ENCODE data around the gene GALNTL6. TPM values are rescaled to one million over a fixed set of nuclear protein-coding genes. Genes with fewer than 3 reads are reported as not detected.

GALNTL6 gene
- total RNA-seq, 1 experiment from 2014 or later, result not detected

GRCh38 chr4:173024203-173024602, 1211.0 kb downstream of the GALNTL6 start:
- intact Hi-C loops (cut with micrococcal nuclease), result no loop called here
- H3K9me2 ChIP-seq (ENCODE audit: insufficient read depth), result no peaks in the 10 kb centered on the region
- H2AFZ ChIP-seq (ENCODE audit: low read depth, low read length, poor library complexity, severe bottlenecking), result no peak overlapping the region
- H3K4me2 ChIP-seq (ENCODE audit: low read length), result no peak overlapping the region
- ChIA-PET CTCF (interaction anchor here (0.8 to 3.2 kb wide), 6 partner anchors 11 to 277 kb away, joined by 3 to 58 read pairs (median 16); no protein-coding TSS in a partner anchor), POLR2A (interaction anchor here (0.8 kb wide), 1 partner anchor 233 kb away, joined by 3 read pairs; no protein-coding TSS in a partner anchor), RAD21 (ENCODE audit: low non-redundant PET in 1 of 2, low total read pairs in 2 of 2, uncharacterized antibody in 2 of 2, unreplicated experiment in 2 of 2) (interaction anchor here (0.6 to 1.5 kb wide), 6 partner anchors 11 to 278 kb away, joined by 3 to 9 read pairs (median 4); no protein-coding TSS in a partner anchor)
- H3K27me3 ChIP-seq (ENCODE audit: insufficient read depth, low read length), result no peaks in the 10 kb centered on the region
- no peaks in the 10 kb centered on the region for H4K20me1 ChIP-seq (ENCODE audit: insufficient read depth)
- no peaks in the 10 kb centered on the region for H3K9me3 ChIP-seq (ENCODE audit: control insufficient read depth in 1 of 2, insufficient read depth in 1 of 2, low read depth in 1 of 2, low read length in 2 of 2)
- no peaks in the 10 kb centered on the region for H3K79me2 ChIP-seq (ENCODE audit: insufficient read depth, low read length)
- DNase-seq (ENCODE audit: low read depth, low spot score) (no peak), ATAC-seq (no peak)
- H3K4me3 ChIP-seq (replicated peaks in 1 of 2; ENCODE audit: low read depth in 1 of 2, low read length in 2 of 2), result no peak overlapping the region
- BruUV-seq (replicated peaks), result no TSS peak
- no peaks in the 10 kb centered on the region for H3K4me1 ChIP-seq (ENCODE audit: control insufficient read depth in 1 of 2, insufficient read depth in 2 of 2, low read length in 2 of 2)
- no peak overlapping the region for H3K27ac ChIP-seq (ENCODE audit: low read depth, low read length)
- H3K36me3 ChIP-seq (ENCODE audit: control insufficient read depth in 1 of 2, insufficient read depth in 2 of 2, low read length in 2 of 2), result no peaks in the 10 kb centered on the region
- TF ChIP-seq FOSL1 (IDR thresholded peaks at IDR 0.05; ENCODE audit: low read depth) (no peak), CBX3 (IDR thresholded peaks at IDR 0.05; ENCODE audit: low read depth) (no peak), EZH2 (IDR thresholded peaks at IDR 0.05) (no peak), CEBPB (IDR thresholded peaks at IDR 0.05; ENCODE audit: low read depth) (no peak), SRF (IDR thresholded peaks at IDR 0.05; ENCODE audit: low read depth) (no peak), EZH2phosphoT487 (IDR thresholded peaks at IDR 0.05; ENCODE audit: borderline replicate concordance) (no peak), SIN3A (IDR thresholded peaks at IDR 0.05; ENCODE audit: low read depth) (no peak), ZBTB33 (IDR thresholded peaks at IDR 0.05; ENCODE audit: extremely low read depth, insufficient replicate concordance, low read length) (no peak), EGR1 (IDR thresholded peaks at IDR 0.05; ENCODE audit: low read depth) (no peak)
- H3K9ac ChIP-seq (ENCODE audit: low read length), result no peak overlapping the region
